IMR-90 (cell line): ENCODE results near the gene IL23R. TPM values are rescaled to one million over a fixed set of nuclear protein-coding genes. Genes with fewer than 3 reads are reported as not detected.

Experiments
- ATAC-seq: fragments of 200-7000 bp; cut with Tn5 transposase; 2 replicates; pipeline ENCODE4 v1.9.1; 2020; ENCODE audit warnings: low read depth, mild to moderate bottlenecking, moderate library complexity
- BruUV-seq: library from RNA; stranded (reverse); fragments of 400-500 nt; replicated peaks from 2 replicates; lab custom pipeline; 2021; lab: Mats Ljungman, UMichigan
- CTCF ChIA-PET: fragments of 300-600 bp; formaldehyde crosslinking; extraction: SDS; loops from one replicate; lab custom pipeline; 2021; ENCODE audit warnings: antibody characterized with exemption; lab: Yijun Ruan, JAX
- POLR2A ChIA-PET: fragments of 300-600 bp; sonication (Branson Sonifier 250); formaldehyde crosslinking; loops from one replicate; lab custom pipeline; 2022; ENCODE audit warnings: antibody characterized with exemption; ENCODE audit not compliant: unreplicated experiment; lab: Charles Lee
- DNase-seq: peaks from one replicate; pipeline ENCODE4 v3.0.0; 2013
- H2AFZ ChIP-seq: replicated peaks from 2 replicates; pipeline ENCODE3; 2013; ENCODE audit warnings: low read length, mild to moderate bottlenecking; ENCODE audit not compliant: poor library complexity
- H2AK5ac ChIP-seq: 2 replicates; pipeline ENCODE4 v1.6.1; 2013; ENCODE audit warnings: low read depth, low read length, inconsistent platforms
- H2AK9ac ChIP-seq: replicated peaks from 2 replicates; pipeline ENCODE3; 2013; ENCODE audit warnings: mild to moderate bottlenecking, low read depth, low read length, moderate library complexity; ENCODE audit not compliant: poor library complexity
- H2BK120ac ChIP-seq: 2 replicates; pipeline ENCODE4 v1.6.1; 2013; ENCODE audit warnings: low read depth, low read length, inconsistent platforms
- H2BK15ac ChIP-seq: 3 replicates; pipeline ENCODE4 v1.6.1; 2013; ENCODE audit warnings: low read depth, low read length, inconsistent platforms
- H2BK20ac ChIP-seq: 2 replicates; pipeline ENCODE4 v1.6.1; 2013; ENCODE audit warnings: low read depth, mild to moderate bottlenecking, inconsistent platforms, low read length, moderate library complexity
- H2BK5ac ChIP-seq: 2 replicates; pipeline ENCODE4 v1.6.1; 2013; ENCODE audit warnings: mild to moderate bottlenecking, low read depth, low read length, inconsistent platforms; ENCODE audit not compliant: poor library complexity, severe bottlenecking
- H3K14ac ChIP-seq: replicated peaks from 2 replicates; pipeline ENCODE4 v1.6.1; 2013; ENCODE audit warnings: low read depth, low read length, inconsistent platforms
- H3K18ac ChIP-seq: 2 replicates; pipeline ENCODE4 v1.6.1; 2013; ENCODE audit warnings: low read depth, low read length, control low read depth
- H3K23ac ChIP-seq: 2 replicates; pipeline ENCODE4 v1.6.1; 2013; ENCODE audit warnings: low read depth, low read length, inconsistent platforms
- H3K27ac ChIP-seq: 2 replicates; pipeline ENCODE4 v1.5.1; 2013; ENCODE audit warnings: mild to moderate bottlenecking, control low read depth, low read length; ENCODE audit not compliant: insufficient read depth
- H3K27me3 ChIP-seq: 2 replicates; pipeline ENCODE4 v1.6.1; 2013; ENCODE audit warnings: low read length; ENCODE audit not compliant: control insufficient read depth, insufficient read depth
- H3K36me3 ChIP-seq: 2 replicates; pipeline ENCODE4 v1.6.1; 2013; ENCODE audit warnings: low read length, mixed read lengths; ENCODE audit not compliant: control insufficient read depth, insufficient read depth
- H3K4ac ChIP-seq: 2 replicates; pipeline ENCODE4 v1.6.1; 2013; ENCODE audit warnings: low read depth, low read length, inconsistent platforms
- H3K4me1 ChIP-seq: 2 replicates; pipeline ENCODE4 v1.6.1; 2013; ENCODE audit warnings: low read length, mixed read lengths; ENCODE audit not compliant: control insufficient read depth, insufficient read depth
- H3K4me2 ChIP-seq: 2 replicates; pipeline ENCODE4 v1.6.1; 2013; ENCODE audit warnings: low read depth, mild to moderate bottlenecking, control low read depth, low read length, moderate library complexity
- H3K4me3 ChIP-seq: 2 replicates; pipeline ENCODE4 v1.5.1; 2013; ENCODE audit warnings: low read depth, mild to moderate bottlenecking, control low read depth, low read length, moderate library complexity; ENCODE audit not compliant: insufficient read depth
- H3K56ac ChIP-seq: 2 replicates; pipeline ENCODE4 v1.6.1; 2013; ENCODE audit warnings: low read length, inconsistent platforms; ENCODE audit not compliant: insufficient read depth; ENCODE audit errors: extremely low read depth
- H3K79me1 ChIP-seq, 2 experiments: 2 replicates each; pipeline ENCODE4 v1.6.1; 2013; ENCODE audit warnings: low read length in 2 of 2, inconsistent platforms in 1 of 2, low read depth in 1 of 2
- H3K9ac ChIP-seq: 2 replicates; pipeline ENCODE4 v1.6.1; 2013; ENCODE audit warnings: low read depth, low read length, control low read depth
- H3K9me1 ChIP-seq: 2 replicates; pipeline ENCODE4 v1.6.1; 2013; ENCODE audit warnings: low read length, inconsistent platforms; ENCODE audit not compliant: insufficient read depth
- H3K9me3 ChIP-seq: 2 replicates; pipeline ENCODE4 v1.6.1; 2013; ENCODE audit warnings: low read length; ENCODE audit not compliant: control insufficient read depth, insufficient read depth
- H4K20me1 ChIP-seq: 2 replicates; pipeline ENCODE4 v1.6.1; 2013; ENCODE audit warnings: low read length, inconsistent platforms; ENCODE audit not compliant: insufficient read depth
- H4K5ac ChIP-seq: 2 replicates; pipeline ENCODE4 v1.6.1; 2013; ENCODE audit warnings: mild to moderate bottlenecking, low read depth, low read length, control low read depth
- H4K8ac ChIP-seq, 2 experiments: 2 replicates each; pipeline ENCODE4 v1.6.1; 2013; ENCODE audit warnings: low read depth in 2 of 2, low read length in 2 of 2, control low read depth in 1 of 2, inconsistent platforms in 1 of 2
- H4K91ac ChIP-seq: 2 replicates; pipeline ENCODE4 v1.6.1; 2013; ENCODE audit warnings: low read depth, low read length, inconsistent platforms; ENCODE audit not compliant: insufficient read depth
- BHLHE40 ChIP-seq: fragments of 150-350 bp; IDR thresholded peaks from 2 replicates; pipeline ENCODE4 v1.6.1; 2016; ENCODE audit warnings: mild to moderate bottlenecking, low read depth, low read length
- CHD1 ChIP-seq: IDR thresholded peaks from 2 replicates; pipeline ENCODE4 v1.6.1; 2012; ENCODE audit warnings: low read depth, low read length, improper control_type of control experiment
- FOS ChIP-seq: fragments of 150-350 bp; IDR thresholded peaks from 2 replicates; pipeline ENCODE4 v1.6.1; 2016; ENCODE audit warnings: low read depth, low read length
- MAFK ChIP-seq: IDR thresholded peaks from 2 replicates; pipeline ENCODE4 v1.6.1; 2012; ENCODE audit warnings: low read depth, low read length, improper control_type of control experiment
- MAZ ChIP-seq: IDR thresholded peaks from 2 replicates; pipeline ENCODE4 v1.6.1; 2012; ENCODE audit warnings: low read depth, mild to moderate bottlenecking, low read length, improper control_type of control experiment, moderate library complexity, borderline replicate concordance
- MXI1 ChIP-seq: IDR thresholded peaks from 2 replicates; pipeline ENCODE4 v1.6.1; 2012; ENCODE audit warnings: low read depth, mild to moderate bottlenecking, low read length, moderate library complexity, borderline replicate concordance
- POLR2A ChIP-seq: IDR thresholded peaks from 2 replicates; pipeline ENCODE4 v1.6.1; 2012; ENCODE audit warnings: mild to moderate bottlenecking, low read depth, low read length
- RAD21 ChIP-seq: IDR thresholded peaks from 2 replicates; pipeline ENCODE4 v1.6.1; 2012; ENCODE audit warnings: low read length, improper control_type of control experiment
- RFX5 ChIP-seq: IDR thresholded peaks from 2 replicates; pipeline ENCODE4 v1.8.0; 2012; ENCODE audit warnings: low read depth, mild to moderate bottlenecking, low read length, moderate library complexity
- SMC3 ChIP-seq: fragments of 150-350 bp; IDR thresholded peaks from 2 replicates; pipeline ENCODE4 v1.6.1; 2016; ENCODE audit warnings: low read depth, mild to moderate bottlenecking, antibody characterized with exemption, low read length, moderate library complexity
- WGBS, 2 experiments: methylation state at CpG; one replicate each; pipeline versions ENCODE4 v1.1.5 to v1.1.7; 2013; ENCODE audit warnings: missing lambda C conversion rate in 2 of 2; ENCODE audit not compliant: insufficient read length in 1 of 2; ENCODE audit errors: extremely low coverage in 2 of 2; 5-methylcytosine and 5-hydroxymethylcytosine counted together
- dilution Hi-C: fragments of 300-500 bp; cut with HindIII; formaldehyde crosslinking; loops from one replicate; pipeline ENCODE4 v1.14.3; 2018; ENCODE audit warnings: low sequenced_read_pairs; ENCODE audit not compliant: unreplicated experiment
- in situ Hi-C: fragments of 300-500 bp; cut with MboI; formaldehyde crosslinking; loops from 3 replicates; pipeline ENCODE4 v1.14.3; 2019; ENCODE audit warnings: low sequenced_read_pairs, inconsistent platforms, mixed read lengths
- intact Hi-C: fragments of 100-400 bp; cut with micrococcal nuclease; formaldehyde crosslinking; loops from 2 replicates; pipeline ENCODE4 v1.10.0; 2022
- polyA plus RNA-seq, 3 experiments: library from polyadenylated mRNA; depleted of rRNA; stranded (reverse); fragments of >200 nt; gene quantifications; 2 replicates each; pipeline ENCODE4 v1.2.3, GENCODE V29; 2012; ENCODE audit warnings: low replicate concordance in 1 of 3
- total RNA-seq: library from RNA; depleted of rRNA; stranded (reverse); fragments of >200 nt; gene quantifications from 2 replicates; pipeline ENCODE4 v1.2.3, GENCODE V29; 2012

IL23R gene
- total and polyA plus RNA-seq, 2 of the 4 experiments (the other 2 are of a cell fraction): not detected

DNA sequence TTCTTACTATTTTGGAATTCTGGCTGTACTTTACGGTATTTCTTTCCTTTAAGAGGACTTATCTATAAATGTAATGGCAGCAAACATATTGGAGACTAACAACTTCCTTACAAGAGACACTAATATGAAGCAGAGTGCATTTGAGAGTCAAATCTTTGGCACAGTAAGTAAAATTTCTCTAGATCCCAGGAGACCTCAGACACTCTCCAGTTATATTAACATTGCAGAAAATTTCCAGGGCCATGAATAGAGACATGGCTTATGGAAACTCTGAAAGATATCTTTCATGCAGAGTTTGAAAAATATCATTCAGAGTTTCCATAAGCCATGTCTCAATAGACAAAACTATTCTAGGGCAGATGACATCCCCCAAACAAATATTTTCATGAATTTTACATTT is 51.2 kb downstream of the IL23R start:
- H2BK20ac ChIP-seq: no peak overlapping the region
- no peak overlapping the region for H3K23ac ChIP-seq
- DNase-seq (no peak), ATAC-seq (no peak)
- no peak overlapping the region for H3K14ac ChIP-seq
- no peak overlapping the region for H3K4me2 ChIP-seq
- H4K91ac ChIP-seq: no peak overlapping the region
- no peak overlapping the region for H3K9ac ChIP-seq
- no peak overlapping the region for H3K27ac ChIP-seq
- H4K5ac ChIP-seq: no peak overlapping the region
- H3K36me3 ChIP-seq: no peaks in the 10 kb centered on the region
- H3K79me1 ChIP-seq: no peaks in the 10 kb centered on the region
- no peaks in the 10 kb centered on the region for H3K9me1 ChIP-seq
- H3K18ac ChIP-seq: no peak overlapping the region
- H2AK5ac ChIP-seq: no peak overlapping the region
- H3K4ac ChIP-seq: no peak overlapping the region
- no peak overlapping the region for H2BK120ac ChIP-seq
- no TSS peak for BruUV-seq
- no peak overlapping the region for H3K56ac ChIP-seq
- H2AK9ac ChIP-seq: no peak overlapping the region
- no peak overlapping the region for H3K4me3 ChIP-seq
- H3K27me3 ChIP-seq: no peaks in the 10 kb centered on the region; the same call in 1 of the 2 replicates
- no peak overlapping the region for H2AFZ ChIP-seq
- WGBS, 2 experiments: no CpG with 5 or more reads among the region's 1 CpG
- no peaks in the 10 kb centered on the region for H3K9me3 ChIP-seq
- POLR2A ChIA-PET: no interaction called here
- TF ChIP-seq MXI1 (no peak), CHD1 (no peak), SMC3 (no peak), MAZ (no peak), FOS (no peak), RAD21 (no peak), POLR2A (no peak), BHLHE40 (no peak), RFX5 (no peak), MAFK (no peak)
- H3K4me1 ChIP-seq: no peaks in the 10 kb centered on the region
- H2BK15ac ChIP-seq: no peak overlapping the region
- no peak overlapping the region for H4K8ac ChIP-seq
- H4K20me1 ChIP-seq: no peaks in the 10 kb centered on the region
- no peak overlapping the region for H2BK5ac ChIP-seq
- intact Hi-C loops: no loop called here
- in situ Hi-C loops: no loop called here
- dilution Hi-C loops: no loop called here
- CTCF ChIA-PET: no interaction called here
